ENCODE results near the gene ARFIP1. TPM values are rescaled to one million over a fixed set of nuclear protein-coding genes. Genes with fewer than 3 reads are reported as not detected.

ARFIP1 gene
- polyA plus RNA-seq, 3 donors: 11.7 to 28.4 (median 27.2) TPM

GRCh38 chr4:152944666-152945320 is 165.0 kb downstream of the ARFIP1 start:
- Mint-ChIP-seq H3K27me3 (ENCODE audit: low read depth in 3 of 3) (peaks cover 16 to 35% (median 19%) of the 10 kb centered on the region in 3 donors), H3K4me1 (no peaks in the 10 kb centered on the region), H3K9me3 (peaks cover 0 to 2% (median 0%) of the 10 kb centered on the region in 7 donors), H3K4me3 (no peak overlapping the region), H3K27ac (no peak overlapping the region), H3K36me3 (no peaks in the 10 kb centered on the region)
- Histone ChIP-seq H3K79me2 (ENCODE audit: insufficient read depth, low read length) (no peaks in the 10 kb centered on the region), H4K20me1 (ENCODE audit: insufficient read depth, low read length) (no peaks in the 10 kb centered on the region), H3K4me1 (ENCODE audit: control insufficient read depth in 1 of 2, insufficient read depth in 2 of 2, low read length in 2 of 2) (no peaks in the 10 kb centered on the region), H3K9me3 (replicated peaks in 1 of 2; ENCODE audit: control insufficient read depth in 1 of 2, insufficient read depth in 1 of 2, low read length in 2 of 2) (peaks cover 0 to 3% of the 10 kb centered on the region in 2 donors), H3K27ac (ENCODE audit: low read depth in 1 of 2, low read length in 2 of 2) (no peak overlapping the region), H3K27me3 (ENCODE audit: control insufficient read depth in 2 of 2, insufficient read depth in 2 of 2, low read length in 2 of 2) (peaks cover 15 to 25% of the 10 kb centered on the region in 2 donors), H3K36me3 (replicated peaks in 1 of 2; ENCODE audit: control insufficient read depth in 1 of 2, insufficient read depth in 2 of 2, low read length in 2 of 2) (no peaks in the 10 kb centered on the region), H2AFZ (ENCODE audit: insufficient read depth, low read depth, low read length, poor library complexity, severe bottlenecking) (no peak overlapping the region), H3K4me3 (replicated peaks in 1 of 3; ENCODE audit: low read depth in 2 of 3, low read length in 3 of 3) (no peak overlapping the region), H3K4me2 (replicated peaks; ENCODE audit: extremely low read depth, low read length, poor library complexity, severe bottlenecking) (no peak overlapping the region), H3K9ac (ENCODE audit: insufficient read depth, low read length, poor library complexity, severe bottlenecking) (no peak overlapping the region)
- no peak for TF ChIP-seq CTCF (IDR thresholded peaks at IDR 0.05)
- intact Hi-C loops (cut with micrococcal nuclease): no loop called here
- DNase-seq: no peak
- WGBS (ENCODE audit: insufficient coverage): 86% methylated on average over 3 of the region's 4 CpGs

DNA sequence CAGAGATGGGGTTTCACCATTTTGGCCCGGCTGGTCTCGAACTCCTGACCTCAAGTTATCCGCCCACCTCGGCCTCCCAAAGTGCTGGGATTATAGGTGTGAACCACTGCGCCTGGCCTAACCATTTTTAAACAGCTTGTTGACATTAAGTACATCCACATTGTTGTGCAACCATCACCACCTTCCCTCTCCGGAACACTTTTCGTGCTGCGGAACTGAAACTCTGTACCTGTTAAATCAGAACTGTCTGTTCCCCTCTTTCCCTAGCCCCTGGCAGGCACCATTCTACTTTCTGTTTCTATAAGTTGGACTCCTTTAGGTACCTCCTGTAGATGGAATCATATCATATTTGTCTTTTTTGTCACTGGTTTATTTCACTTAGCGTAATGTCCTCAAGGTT is 165.9 kb downstream of the ARFIP1 start:
- TF ChIP-seq CTCF (IDR thresholded peaks at IDR 0.05): no peak
- no peaks in the 10 kb centered on the region for H3K36me3 ChIP-seq (replicated peaks in 1 of 2; ENCODE audit: control insufficient read depth in 1 of 2, insufficient read depth in 2 of 2, low read length in 2 of 2)
- H3K27me3 ChIP-seq (ENCODE audit: control insufficient read depth in 2 of 2, insufficient read depth in 2 of 2, low read length in 2 of 2): peaks cover 7 to 16% of the 10 kb centered on the region in 2 donors
- no peaks in the 10 kb centered on the region for H4K20me1 ChIP-seq (ENCODE audit: insufficient read depth, low read length)
- WGBS (ENCODE audit: insufficient coverage): 96% methylated on average over 4 of the region's 9 CpGs
- no peak overlapping the region for H3K27ac ChIP-seq (ENCODE audit: low read depth in 1 of 2, low read length in 2 of 2)
- Mint-ChIP-seq H3K36me3 (no peaks in the 10 kb centered on the region), H3K27ac (no peak overlapping the region), H3K27me3 (ENCODE audit: low read depth in 3 of 3) (peaks cover 8 to 26% (median 12%) of the 10 kb centered on the region in 3 donors), H3K4me3 (no peak overlapping the region), H3K4me1 (no peaks in the 10 kb centered on the region), H3K9me3 (peaks cover 0 to 2% (median 0%) of the 10 kb centered on the region in 7 donors)
- no peak for DNase-seq
- no peaks in the 10 kb centered on the region for H3K9me3 ChIP-seq (replicated peaks in 1 of 2; ENCODE audit: control insufficient read depth in 1 of 2, insufficient read depth in 1 of 2, low read length in 2 of 2)
- no peaks in the 10 kb centered on the region for H3K79me2 ChIP-seq (ENCODE audit: insufficient read depth, low read length)
- intact Hi-C loops (cut with micrococcal nuclease): no loop called here
- no peak overlapping the region for H3K4me3 ChIP-seq (replicated peaks in 1 of 3; ENCODE audit: low read depth in 2 of 3, low read length in 3 of 3)
- no peaks in the 10 kb centered on the region for H3K4me1 ChIP-seq (ENCODE audit: control insufficient read depth in 1 of 2, insufficient read depth in 2 of 2, low read length in 2 of 2)
- H2AFZ ChIP-seq (ENCODE audit: insufficient read depth, low read depth, low read length, poor library complexity, severe bottlenecking): no peak overlapping the region
- no peak overlapping the region for H3K4me2 ChIP-seq (replicated peaks; ENCODE audit: extremely low read depth, low read length, poor library complexity, severe bottlenecking)
- H3K9ac ChIP-seq (ENCODE audit: insufficient read depth, low read length, poor library complexity, severe bottlenecking): no peak overlapping the region
